Muscle of arm (tissue), 12 donors: ENCODE measurements around the gene UMOD. TPM values are rescaled to one million over a fixed set of nuclear protein-coding genes. Genes with fewer than 3 reads are reported as not detected.
"Not testable (repeated sequence)": the region's sequence is repeated elsewhere in the genome, so short reads cannot be mapped to it uniquely, and the experiment has no call there.

ENCODE experiments used
- DNase-seq: peaks from one replicate; pipeline ENCODE4 v3.0.0-alpha.2; 2013
- polyA plus RNA-seq, 12 donors: library from polyadenylated mRNA; unstranded; fragments of 120-200 nt; gene quantifications; one replicate each; pipeline ENCODE4 v1.2.1, GENCODE V29; 2013; ENCODE audit not compliant: insufficient read length in 12 of 12

The UMOD gene
- polyA plus RNA-seq, 12 donors = 0.19 to 0.64 (median 0.41) TPM; not detected in 8

GRCh38 chr16:20321671-20322070 is 30.8 kb downstream of the UMOD start:
- no peak for DNase-seq

- not testable (repeated sequence) for DNase-seq
Observed at GRCh38 chr16:20321051-20321450, 31.5 kb downstream of the UMOD start.

DNA sequence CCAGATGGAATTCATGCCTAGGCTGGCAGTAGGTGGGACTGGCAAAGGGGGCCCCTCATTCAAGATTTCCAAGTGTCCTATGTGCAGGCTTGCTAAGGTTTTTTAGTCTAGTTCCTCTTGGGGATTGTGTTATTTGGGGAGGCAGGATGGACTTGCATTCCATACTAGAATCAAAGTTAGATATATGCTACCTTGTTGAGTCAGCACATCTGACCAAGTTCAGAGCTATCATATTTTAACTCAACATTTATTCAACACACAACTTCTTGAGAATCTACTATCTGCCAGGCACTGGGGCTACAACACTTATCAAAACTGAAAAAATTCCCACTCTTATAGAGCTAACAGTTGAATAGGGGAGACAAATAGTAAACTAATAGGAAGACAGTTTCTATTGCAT is 31.9 kb downstream of the UMOD start:
- no peak for DNase-seq

DNA sequence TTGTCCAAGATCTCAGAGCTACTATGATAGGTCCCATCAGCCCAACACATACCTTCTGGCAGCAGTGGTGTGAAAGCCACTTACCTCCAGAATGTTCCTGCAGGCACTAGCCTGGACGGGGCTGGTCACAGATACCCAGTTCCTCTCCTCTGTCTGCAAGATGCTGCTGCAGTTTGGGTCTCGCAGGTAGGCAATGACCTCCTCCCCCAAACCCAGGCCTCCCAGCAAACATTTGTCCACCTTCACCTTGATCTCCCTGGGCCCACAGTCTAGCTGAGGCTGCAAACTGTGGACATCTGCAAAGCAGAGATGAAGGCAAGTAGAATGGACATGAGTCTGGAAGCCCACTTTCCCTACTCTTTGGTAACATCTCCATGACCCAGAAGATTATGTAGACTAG is 32.3 kb downstream of the UMOD start:
- no peak for DNase-seq

DNA sequence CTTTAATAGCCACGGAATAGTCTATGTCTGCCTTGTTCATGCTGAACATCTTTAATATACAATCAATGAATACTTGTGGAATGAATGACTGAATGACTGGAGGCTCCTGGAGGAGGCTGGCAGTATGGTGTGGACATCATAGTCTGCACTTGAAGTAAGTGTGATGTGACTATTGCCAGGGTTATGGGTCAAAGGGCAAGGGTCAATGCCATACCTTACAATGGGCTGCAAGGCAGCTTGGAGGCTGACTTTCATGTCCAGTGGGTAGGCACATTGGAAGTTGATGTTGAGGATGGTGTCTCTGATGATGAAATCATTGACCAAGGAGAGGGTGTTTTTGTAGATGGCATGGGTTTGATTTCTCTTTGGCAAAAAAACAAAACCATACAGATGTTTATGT is 33.1 kb downstream of the UMOD start:
- DNase-seq = no peak

GRCh38 chr16:20318437-20318836 is 34.1 kb downstream of the UMOD start:
- no peak for DNase-seq

- DNase-seq = no peak
Observed at GRCh38 chr16:20318006-20318405, 34.5 kb downstream of the UMOD start.

GRCh38 chr16:20317117-20317516 is 35.4 kb downstream of the UMOD start:
- DNase-seq = no peak

DNA sequence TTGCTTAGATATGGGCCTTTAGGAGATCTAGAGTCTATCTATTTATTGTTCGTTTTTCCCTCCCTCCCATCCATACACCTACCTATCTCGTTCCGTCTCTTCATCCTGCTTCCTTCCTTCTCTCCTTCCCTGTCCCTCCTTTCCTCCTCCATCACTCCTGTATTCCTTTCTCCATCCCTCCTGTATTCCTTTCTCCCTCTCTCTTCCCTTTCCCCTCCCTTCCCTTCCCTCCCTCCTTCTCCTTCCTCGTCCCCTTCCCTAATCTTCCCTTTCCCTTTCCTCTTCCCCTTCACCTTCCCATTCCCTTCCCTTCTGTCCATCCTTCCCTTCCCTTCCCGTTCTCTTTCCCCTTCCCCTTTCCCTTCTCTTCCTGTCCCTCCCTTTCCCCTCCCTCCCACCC is 35.8 kb downstream of the UMOD start:
- no peak for DNase-seq

DNA sequence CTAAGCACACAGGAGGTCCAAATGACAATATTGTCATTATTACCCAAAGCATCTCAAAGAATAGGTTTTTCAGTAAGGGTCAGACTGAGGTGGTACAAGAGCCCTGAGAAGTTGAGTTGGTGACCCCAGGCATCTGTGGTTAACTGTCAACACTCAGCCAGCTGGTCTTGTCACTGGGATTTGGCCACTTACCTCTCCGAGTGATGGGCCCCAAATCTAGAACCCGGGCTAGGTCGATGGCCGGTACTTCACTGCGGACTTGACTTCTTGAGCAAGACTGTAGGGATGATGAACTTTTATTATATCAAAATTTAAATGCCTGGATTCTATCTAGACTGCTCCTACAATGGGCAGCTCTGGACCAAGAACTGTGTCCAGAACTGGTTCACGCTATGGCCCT is 36.8 kb downstream of the UMOD start:
- DNase-seq = no peak

DNA sequence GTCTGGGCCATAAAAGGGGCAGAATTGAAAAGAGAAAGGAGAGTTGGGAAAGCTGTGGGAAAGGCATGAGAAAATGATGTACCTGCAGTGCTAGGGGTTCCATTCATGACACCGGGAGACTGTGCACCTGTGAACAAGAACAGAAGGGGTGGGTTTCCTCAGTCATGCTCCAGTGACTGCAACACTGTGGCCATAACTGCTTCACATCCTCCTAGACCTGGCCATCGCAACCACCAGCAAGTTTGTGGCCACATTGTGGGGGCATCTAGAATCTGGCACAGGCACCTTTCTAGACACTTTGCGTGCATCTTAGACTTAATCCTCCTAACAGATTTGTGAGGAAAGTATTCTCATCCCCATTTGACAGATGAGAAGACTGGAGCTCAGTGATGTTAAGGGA is 37.9 kb downstream of the UMOD start:
- no peak for DNase-seq

DNA sequence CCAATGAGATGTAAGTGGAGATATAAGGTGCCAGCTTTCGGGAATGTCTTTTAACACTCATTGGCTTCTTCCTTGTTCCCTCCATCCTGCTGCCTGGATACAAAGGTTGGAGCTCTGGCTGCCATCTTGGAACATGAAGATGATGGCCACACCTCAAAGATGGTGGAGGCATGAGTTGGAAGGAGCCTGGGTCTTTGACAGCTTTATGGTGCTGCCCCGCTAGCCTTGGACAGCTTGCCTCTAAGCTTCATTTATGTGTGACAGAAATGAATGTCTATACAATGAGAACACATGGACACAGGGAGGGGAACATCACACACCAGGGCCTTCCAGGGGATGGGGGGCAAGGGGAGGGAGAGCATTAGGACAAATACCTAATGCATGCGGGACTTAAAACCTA is 38.8 kb downstream of the UMOD start:
- no peak for DNase-seq

DNA sequence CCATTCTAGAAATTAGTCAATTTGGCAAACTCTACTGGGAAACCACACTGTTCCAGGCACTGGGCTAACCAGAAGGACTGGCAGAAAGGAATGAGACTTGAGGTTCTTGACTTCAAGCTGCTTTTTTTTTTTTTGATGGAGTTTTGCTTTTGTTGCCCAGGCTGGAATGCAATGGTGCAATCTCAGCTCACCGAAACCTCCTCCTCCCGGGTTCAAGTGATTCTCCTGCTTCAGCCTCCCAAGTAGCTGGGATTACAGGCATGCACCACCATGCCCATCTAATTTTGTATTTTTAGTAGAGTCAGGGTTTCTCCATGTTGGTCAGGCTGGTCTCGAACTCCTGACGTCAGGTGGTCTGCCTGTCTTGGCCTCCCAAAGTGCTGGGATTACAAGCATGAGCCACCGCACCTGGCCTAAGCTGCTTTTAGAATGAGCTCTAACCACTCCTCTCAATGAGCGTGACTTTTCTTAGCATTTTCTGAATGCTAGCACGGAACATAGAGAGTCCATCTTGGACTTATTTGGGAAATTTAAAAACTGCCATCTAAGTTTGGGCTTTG is 39.9 kb downstream of the UMOD start:
- not testable (repeated sequence) for DNase-seq

GRCh38 chr16:20311548-20311947 is 41.0 kb downstream of the UMOD start:
- no peak for DNase-seq

- DNase-seq = no peak
Observed at GRCh38 chr16:20310421-20311395, 41.8 kb downstream of the UMOD start.

DNA sequence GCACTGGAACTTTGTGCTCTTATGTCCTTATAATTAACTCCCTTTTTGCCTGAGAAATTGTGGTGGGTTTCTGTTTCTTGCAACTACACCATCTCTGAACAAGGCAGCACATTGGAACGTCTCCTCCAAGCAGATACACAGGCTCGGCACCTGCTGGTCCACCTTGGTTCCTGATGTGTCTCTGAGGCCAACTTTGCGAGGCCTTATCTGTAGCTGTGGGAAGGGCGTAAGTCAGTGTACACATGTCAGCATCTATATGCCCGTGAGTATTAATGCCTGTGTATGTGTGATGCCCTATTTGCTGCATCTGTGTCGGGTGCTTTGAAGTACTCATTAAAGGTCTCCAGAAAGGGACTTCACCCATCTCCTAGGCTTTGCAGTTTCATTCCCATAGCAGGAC is 42.7 kb downstream of the UMOD start:
- DNase-seq = no peak

DNA sequence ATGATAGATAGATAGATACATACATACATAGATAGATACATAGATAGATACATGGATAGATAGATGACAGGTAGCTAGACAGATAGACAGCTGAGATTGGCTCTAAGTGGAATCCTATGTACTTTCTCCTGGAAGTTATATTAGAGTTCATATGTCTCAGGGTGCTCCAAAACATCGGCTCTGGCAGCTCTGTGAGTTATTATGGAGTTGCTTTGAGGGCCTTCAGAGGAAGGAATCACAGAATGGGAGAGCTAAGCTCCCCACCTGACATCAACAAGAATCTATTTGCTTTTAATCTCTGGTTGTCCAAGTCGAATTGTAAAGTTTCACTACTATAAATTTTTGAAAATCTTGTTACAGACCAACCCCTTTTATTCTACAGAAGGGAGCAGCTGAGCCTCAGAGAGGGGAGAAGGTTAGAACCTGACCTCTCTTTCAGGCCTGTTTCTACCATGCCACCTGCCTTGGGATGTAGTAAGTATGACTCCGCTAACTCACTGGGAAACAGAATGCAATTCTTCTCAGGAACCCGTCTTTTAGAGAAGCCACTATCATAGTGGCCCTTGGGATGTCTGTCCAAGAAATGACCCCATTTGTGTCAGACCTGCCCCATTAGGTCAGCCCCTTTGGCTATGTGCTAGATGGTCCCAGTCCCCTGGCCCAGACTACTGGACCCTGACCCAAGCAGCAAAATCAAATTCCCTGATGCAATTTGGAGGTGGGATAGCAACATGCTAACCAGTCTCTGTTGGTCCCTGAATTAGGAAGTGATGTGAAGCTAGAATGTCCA is 43.5 kb downstream of the UMOD start:
- no peak for DNase-seq

- no peak for DNase-seq
Observed at GRCh38 chr16:20308266-20308665, 44.2 kb downstream of the UMOD start.

DNA sequence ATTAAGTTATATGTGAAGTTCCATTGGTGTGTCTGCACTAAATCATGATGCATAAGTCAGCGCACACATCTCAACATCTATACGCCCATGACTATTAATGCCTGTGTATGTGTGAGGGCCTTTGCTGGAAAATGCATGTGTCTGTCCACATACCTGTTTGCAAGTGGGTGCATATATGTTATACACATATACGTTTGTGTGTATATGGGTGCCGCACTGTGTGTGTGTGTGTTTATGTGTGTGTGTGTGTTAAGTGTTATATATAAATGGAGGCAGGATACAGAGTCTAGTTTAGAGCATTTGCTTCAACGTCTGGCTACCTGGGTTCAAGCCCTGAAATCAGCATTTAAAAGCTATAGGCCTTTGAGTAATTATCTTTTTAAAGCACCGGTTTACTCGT is 44.7 kb downstream of the UMOD start:
- DNase-seq = no peak

- no peak for DNase-seq
Observed at GRCh38 chr16:20307240-20307671, 45.3 kb downstream of the UMOD start.

- no peak for DNase-seq
Observed at GRCh38 chr16:20306401-20306800, 46.1 kb downstream of the UMOD start.

GRCh38 chr16:20303012-20303411 is 49.5 kb downstream of the UMOD start:
- no peak for DNase-seq

GRCh38 chr16:20302389-20302788 is 50.1 kb downstream of the UMOD start:
- DNase-seq = no peak
